NCI-H2171 treated with DMSO at 0.1 percent for 48 hours (cell line): ENCODE measurements around the gene KIAA1755.
"Not testable (repeated sequence)": the region's sequence is repeated elsewhere in the genome, so short reads cannot be mapped to it uniquely, and the experiment has no call there.

ENCODE experiments used
- DNase-seq: peaks from one replicate; lab custom pipeline; 2025; lab: John Stamatoyannopoulos, UW

The KIAA1755 gene

GRCh38 chr20:38286586-38287531 lies 26.3 kb upstream of the KIAA1755 start:
- DNase-seq: no peak

GRCh38 chr20:38284893-38285444 lies 24.4 kb upstream of the KIAA1755 start:
- no peak for DNase-seq

- DNase-seq: not testable (repeated sequence)
Measured at GRCh38 chr20:38284066-38284650, 23.6 kb upstream of the KIAA1755 start.

GRCh38 chr20:38283236-38283635 lies 22.7 kb upstream of the KIAA1755 start:
- DNase-seq: no peak

- not testable (repeated sequence) for DNase-seq
Measured at GRCh38 chr20:38281176-38281915, 20.8 kb upstream of the KIAA1755 start.

- no peak for DNase-seq
Measured at GRCh38 chr20:38278763-38279162, 18.2 kb upstream of the KIAA1755 start.

GRCh38 chr20:38278131-38278530 lies 17.6 kb upstream of the KIAA1755 start:
- DNase-seq: peak; percentile 80

GRCh38 chr20:38277691-38278090 lies 17.2 kb upstream of the KIAA1755 start:
- DNase-seq: no peak

- DNase-seq: no peak
Measured at GRCh38 chr20:38277285-38277684, 16.8 kb upstream of the KIAA1755 start.

- DNase-seq: no peak
Measured at GRCh38 chr20:38275815-38276550, 15.4 kb upstream of the KIAA1755 start.

- no peak for DNase-seq
Measured at GRCh38 chr20:38272961-38273360, 12.4 kb upstream of the KIAA1755 start.

GRCh38 chr20:38272398-38272797 lies 11.9 kb upstream of the KIAA1755 start:
- DNase-seq: no peak

- DNase-seq: no peak
Measured at GRCh38 chr20:38271608-38272120, 11.1 kb upstream of the KIAA1755 start.

- no peak for DNase-seq
Measured at GRCh38 chr20:38270869-38271605, 10.5 kb upstream of the KIAA1755 start.

GRCh38 chr20:38269715-38270114 lies 9.2 kb upstream of the KIAA1755 start:
- DNase-seq: no peak

- no peak for DNase-seq
Measured at GRCh38 chr20:38269040-38269439, 8.5 kb upstream of the KIAA1755 start.

- no peak for DNase-seq
Measured at GRCh38 chr20:38267901-38268514, 7.5 kb upstream of the KIAA1755 start.

- no peak for DNase-seq
Measured at GRCh38 chr20:38267296-38267695, 6.8 kb upstream of the KIAA1755 start.

GRCh38 chr20:38266426-38266825 lies 5.9 kb upstream of the KIAA1755 start:
- no peak for DNase-seq

GRCh38 chr20:38262931-38263330 lies 2.4 kb upstream of the KIAA1755 start:
- DNase-seq: no peak
